ENCODE results near the gene LDLRAD1. TPM values are rescaled to one million over a fixed set of nuclear protein-coding genes. Genes with fewer than 3 reads are reported as not detected.
A peak's percentile ranks its signal among the peaks of the same experiment; 100 is the strongest.

Gene LDLRAD1
- total and polyA plus RNA-seq, 3 donors from 2014 or later, result 0.81 to 1.2 (median 1.1) TPM

DNA sequence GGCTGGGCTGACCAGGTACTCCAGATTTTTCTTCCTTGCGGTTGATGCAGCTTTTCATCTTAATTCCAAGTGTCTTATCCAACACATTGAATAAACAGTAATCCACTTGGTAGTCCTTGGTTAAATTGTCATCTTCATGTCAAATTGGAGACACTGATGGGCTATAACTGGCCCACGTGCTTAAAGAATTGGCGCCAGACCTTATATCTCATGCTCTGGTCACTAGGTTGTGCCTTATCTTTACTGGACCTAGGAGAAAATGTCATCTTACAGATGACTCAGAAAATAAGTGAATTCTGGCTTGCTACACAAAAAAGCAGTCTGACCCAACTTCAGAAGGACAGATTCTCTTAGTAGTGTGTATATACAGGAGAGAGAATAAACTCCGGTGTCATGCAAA is 55.6 kb downstream of the LDLRAD1 start:
- TF ChIP-seq, protein P1, sequence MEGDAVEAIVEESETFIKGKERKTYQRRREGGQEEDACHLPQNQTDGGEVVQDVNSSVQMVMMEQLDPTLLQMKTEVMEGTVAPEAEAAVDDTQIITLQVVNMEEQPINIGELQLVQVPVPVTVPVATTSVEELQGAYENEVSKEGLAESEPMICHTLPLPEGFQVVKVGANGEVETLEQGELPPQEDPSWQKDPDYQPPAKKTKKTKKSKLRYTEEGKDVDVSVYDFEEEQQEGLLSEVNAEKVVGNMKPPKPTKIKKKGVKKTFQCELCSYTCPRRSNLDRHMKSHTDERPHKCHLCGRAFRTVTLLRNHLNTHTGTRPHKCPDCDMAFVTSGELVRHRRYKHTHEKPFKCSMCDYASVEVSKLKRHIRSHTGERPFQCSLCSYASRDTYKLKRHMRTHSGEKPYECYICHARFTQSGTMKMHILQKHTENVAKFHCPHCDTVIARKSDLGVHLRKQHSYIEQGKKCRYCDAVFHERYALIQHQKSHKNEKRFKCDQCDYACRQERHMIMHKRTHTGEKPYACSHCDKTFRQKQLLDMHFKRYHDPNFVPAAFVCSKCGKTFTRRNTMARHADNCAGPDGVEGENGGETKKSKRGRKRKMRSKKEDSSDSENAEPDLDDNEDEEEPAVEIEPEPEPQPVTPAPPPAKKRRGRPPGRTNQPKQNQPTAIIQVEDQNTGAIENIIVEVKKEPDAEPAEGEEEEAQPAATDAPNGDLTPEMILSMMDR (IDR thresholded peaks at IDR 0.05), result no peak
- no peak for TF ChIP-seq POLR2A (IDR thresholded peaks at IDR 0.05)
- intact Hi-C loops (cut with DNase I; ENCODE audit: low total_unique reads), result no loop called here
- H3K4me3 ChIP-seq, result no peak overlapping the region
- no peak overlapping the region for H3K27ac ChIP-seq
- WGBS, 2 donors, result 88 to 93% methylated on average over 4 of the region's 4 CpGs
- no peaks in the 10 kb centered on the region for H3K27me3 ChIP-seq
- DNase-seq, result no peak
- no peaks in the 10 kb centered on the region for H3K36me3 ChIP-seq (ENCODE audit: low read depth, missing control alignments)
- H3K4me1 ChIP-seq, result peaks cover 4% of the 10 kb centered on the region
- no peaks in the 10 kb centered on the region for H3K9me3 ChIP-seq

DNA sequence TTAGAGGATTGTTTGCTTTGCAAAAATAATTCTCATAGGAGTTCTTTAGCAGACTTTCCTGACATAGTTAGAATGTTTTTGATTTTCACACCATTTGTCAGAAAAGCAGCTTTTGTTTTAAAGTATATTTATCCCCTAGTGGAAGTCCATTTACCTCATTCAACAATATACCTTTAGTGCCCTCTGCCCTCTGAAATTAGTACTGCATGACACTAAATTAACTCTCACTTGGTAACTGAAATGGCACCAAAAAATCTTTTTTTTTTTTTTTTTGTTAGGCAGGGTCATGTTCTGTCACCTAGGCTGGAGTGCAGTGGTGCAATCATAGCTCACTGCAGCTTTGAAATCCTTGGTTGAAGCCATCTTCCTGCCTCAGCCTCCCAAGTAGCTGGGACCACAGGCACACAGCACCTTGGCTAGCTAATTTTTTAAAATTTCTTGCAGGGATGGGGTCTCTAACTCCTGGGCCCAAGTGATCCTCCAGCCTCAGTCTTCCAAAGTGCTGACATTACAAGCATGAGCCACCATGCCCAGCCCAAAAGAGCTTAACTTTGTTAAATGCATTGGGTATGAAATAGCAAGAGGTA is 58.2 kb downstream of the LDLRAD1 start:
- intact Hi-C loops (cut with DNase I; ENCODE audit: low total_unique reads), result no loop called here
- Histone ChIP-seq H3K9me3 (no peaks in the 10 kb centered on the region), H3K27ac (no peak overlapping the region), H3K4me1 (peaks cover 10% of the 10 kb centered on the region), H3K36me3 (ENCODE audit: low read depth, missing control alignments) (no peaks in the 10 kb centered on the region), H3K27me3 (no peaks in the 10 kb centered on the region), H3K4me3 (no peak overlapping the region)
- no peak for DNase-seq
- TF ChIP-seq, protein P1 (IDR thresholded peaks at IDR 0.05), result peak; percentile 29 to 40 (median 32)
- TF ChIP-seq POLR2A (IDR thresholded peaks at IDR 0.05), result no peak

Small RNA genes lying within 50 kb of the gene (microRNA-seq; reads per million reads assigned to microRNA genes)
- gene MIR4781 (ENCODE audit: borderline number of aligned reads in 2 of 2, borderline replicate concordance in 1 of 2), result 0 to 2.1 reads per million in 2 donors

Other genes starting within 250 kb of the LDLRAD1 start
- gene NDC1, start 179.9 kb downstream of the LDLRAD1 start, total RNA-seq, result 10 to 100 TPM; 22.2 to 26.4 TPM
- 13.0 TPM for gene NDC1, start 179.9 kb downstream of the LDLRAD1 start, polyA plus RNA-seq (ENCODE audit: insufficient read depth, low read depth, low replicate concordance)
- gene YIPF1, start 128.4 kb downstream of the LDLRAD1 start, total RNA-seq, result 10 to 100 TPM; 34.1 to 35.9 TPM
- 45.9 TPM for gene YIPF1, start 128.4 kb downstream of the LDLRAD1 start, polyA plus RNA-seq (ENCODE audit: insufficient read depth, low read depth, low replicate concordance)
- under 1 TPM in 1 of 2 donors, not detected in 1; 0.81 TPM for gene DIO1, start 124.0 kb downstream of the LDLRAD1 start, total RNA-seq
- 1.7 TPM for gene DIO1, start 124.0 kb downstream of the LDLRAD1 start, polyA plus RNA-seq (ENCODE audit: insufficient read depth, low read depth, low replicate concordance)
- 10 to 100 TPM; 28.1 to 43.7 TPM for gene IFT25, start 72.5 kb downstream of the LDLRAD1 start, total RNA-seq
- gene IFT25, start 72.5 kb downstream of the LDLRAD1 start, polyA plus RNA-seq (ENCODE audit: insufficient read depth, low read depth, low replicate concordance), result 34.1 TPM
- gene LRRC42, start 71.8 kb downstream of the LDLRAD1 start, total RNA-seq, result 10 to 100 TPM; 37.8 to 41.2 TPM
- 42.8 TPM for gene LRRC42, start 71.8 kb downstream of the LDLRAD1 start, polyA plus RNA-seq (ENCODE audit: insufficient read depth, low read depth, low replicate concordance)
- gene TMEM59, start 35.0 kb upstream of the LDLRAD1 start, total RNA-seq, result 100 to 1,000 TPM; 209 to 289 TPM
- gene TMEM59, start 35.0 kb upstream of the LDLRAD1 start, polyA plus RNA-seq (ENCODE audit: insufficient read depth, low read depth, low replicate concordance), result 338 TPM
- 10 to 100 TPM; 10.7 to 16.1 TPM for gene TCEANC2, start 35.4 kb upstream of the LDLRAD1 start, total RNA-seq
- gene TCEANC2, start 35.4 kb upstream of the LDLRAD1 start, polyA plus RNA-seq (ENCODE audit: insufficient read depth, low read depth, low replicate concordance), result 14.1 TPM
- under 1 TPM; 0.06 to 0.24 TPM for gene CDCP2, start 134.8 kb upstream of the LDLRAD1 start, total RNA-seq
- gene CDCP2, start 134.8 kb upstream of the LDLRAD1 start, polyA plus RNA-seq (ENCODE audit: insufficient read depth, low read depth, low replicate concordance), result 0.20 TPM
- gene CYB5RL, start 181.8 kb upstream of the LDLRAD1 start, total RNA-seq, result 10 to 100 TPM in 1 of 2 donors, 1 to 10 TPM in 1; 8.7 to 11.5 TPM
- 6.3 TPM for gene CYB5RL, start 181.8 kb upstream of the LDLRAD1 start, polyA plus RNA-seq (ENCODE audit: insufficient read depth, low read depth, low replicate concordance)
- 10 to 100 TPM; 89.1 to 91.4 TPM for gene MRPL37, start 182.0 kb upstream of the LDLRAD1 start, total RNA-seq
- 74.2 TPM for gene MRPL37, start 182.0 kb upstream of the LDLRAD1 start, polyA plus RNA-seq (ENCODE audit: insufficient read depth, low read depth, low replicate concordance)

All from testis (tissue), 3 donors.